Measurements from ENCODE around the gene DPYD. TPM values are rescaled to one million over a fixed set of nuclear protein-coding genes. Genes with fewer than 3 reads are reported as not detected.

DPYD gene
- total and polyA plus RNA-seq, 10 of the 15 experiments (the other 5 are each of a cell fraction or from before 2014, with no cell fraction given) = 5.7 to 23.8 (median 10.2) TPM

GRCh38 chr1:97845805-97846204 lies 75.0 kb downstream of the DPYD start (continued):
- TF ChIP-seq CUX1 (IDR thresholded peaks at IDR 0.05; ENCODE audit: insufficient replicate concordance, low read depth, low read length) (no peak), LARP7 (IDR thresholded peaks at IDR 0.05) (no peak), POLR2AphosphoS2 (IDR thresholded peaks at IDR 0.05; ENCODE audit: low read depth, low read length) (no peak), RAD51 (IDR thresholded peaks at IDR 0.05) (no peak)

- Histone ChIP-seq H4K20me1 (ENCODE audit: control insufficient read depth, insufficient read depth) (no peaks in the 10 kb centered on the region), H3K9me3 (replicated peaks; ENCODE audit: control insufficient read depth, insufficient read depth, low read length) (no peaks in the 10 kb centered on the region; the same call in 2 of the 3 replicates), H3K36me3 (ENCODE audit: control insufficient read depth in 2 of 2, insufficient read depth in 2 of 2, low read length in 1 of 2) (no peaks in the 10 kb centered on the region; a peak in 1 of 4 replicates), H2AFZ (ENCODE audit: control insufficient read depth, low read depth, low read length) (no peak overlapping the region), H3K27me3 (replicated peaks in 1 of 2; ENCODE audit: control insufficient read depth in 2 of 2, insufficient read depth in 2 of 2, low read length in 1 of 2) (no peaks in the 10 kb centered on the region), H3K4me1 (ENCODE audit: control insufficient read depth, insufficient read depth, low read length) (peaks cover 3% of the 10 kb centered on the region; the same call in 1 of the 2 replicates), H3K79me2 (ENCODE audit: control insufficient read depth, insufficient read depth, low read length) (no peaks in the 10 kb centered on the region), H3K4me2 (ENCODE audit: control insufficient read depth, insufficient read depth) (no peak overlapping the region), H3K4me3 (no peak overlapping the region), H3K9ac (ENCODE audit: control insufficient read depth, insufficient read depth, low read length) (no peak overlapping the region), H3K27ac (ENCODE audit: control insufficient read depth, insufficient read depth) (no peak overlapping the region)
- ChIA-PET POLR2A (no interaction called here), RAD21 (ENCODE audit: unreplicated experiment) (interaction anchor here (1.1 kb wide), 1 partner anchor 18 kb away, joined by 3 read pairs; no protein-coding TSS in a partner anchor), CTCF (interaction anchor here (1.2 kb wide), 1 partner anchor 25 kb away, joined by 3 read pairs; no protein-coding TSS in a partner anchor), SMC1A (ENCODE audit: uncharacterized antibody, unreplicated experiment) (interaction anchor here (0.6 kb wide), 1 partner anchor 63 kb away, joined by 3 read pairs; no protein-coding TSS in a partner anchor)
- DNase-seq (ENCODE audit: low read depth, low spot score) = no peak
- BruUV-seq (replicated peaks) = no TSS peak
- FAIRE-seq = no peak
- ATAC-seq = no peak
- intact Hi-C loops (cut with micrococcal nuclease; ENCODE audit: unreplicated experiment) (loop anchor here (5.0 kb wide), 1 partner anchor 73 kb away; no protein-coding TSS in a partner anchor), in situ Hi-C loops (cut with MboI) (no loop called here)
- WGBS (ENCODE audit: insufficient coverage, insufficient replicate concordance, low lambda C conversion rate, missing lambda C conversion rate) = 6% methylated on average over 4 of the region's 5 CpGs
- TF ChIP-seq HDGF (IDR thresholded peaks at IDR 0.05) (no peak), CHD4 (IDR thresholded peaks at IDR 0.05) (no peak), SMARCA5 (IDR thresholded peaks at IDR 0.05) (no peak), IRF5 (IDR thresholded peaks at IDR 0.05; ENCODE audit: borderline replicate concordance) (no peak), CBFB (IDR thresholded peaks at IDR 0.05; ENCODE audit: low read depth) (no peak), NR2F1 (conservative IDR thresholded peaks at IDR 0.05) (no peak), TAF1 (IDR thresholded peaks at IDR 0.05; ENCODE audit: borderline replicate concordance, low read depth, low read length) (no peak), GABPA (IDR thresholded peaks at IDR 0.05; ENCODE audit: low read depth) (no peak), JUND (IDR thresholded peaks at IDR 0.05; ENCODE audit: low read depth, low read length) (no peak), PAX8 (IDR thresholded peaks at IDR 0.05) (no peak), RFX5 (IDR thresholded peaks at IDR 0.05; ENCODE audit: low read depth, low read length) (no peak), ASH2L (IDR thresholded peaks at IDR 0.05; ENCODE audit: borderline replicate concordance, low read depth) (no peak), STAT1 (conservative IDR thresholded peaks at IDR 0.05) (no peak), SRF (IDR thresholded peaks at IDR 0.05; ENCODE audit: low read depth in 2 of 2, low read length in 2 of 2) (no peak), SIX5 (IDR thresholded peaks at IDR 0.05; ENCODE audit: low read depth, low read length, severe bottlenecking) (no peak), IKZF2 (IDR thresholded peaks at IDR 0.05) (no peak)
Observed at GRCh38 chr1:97844552-97845089, 76.2 kb downstream of the DPYD start.

Data from GM12878 (cell line).